Fibroblast of the aortic adventitia (primary cell): Measurements from ENCODE around the gene JARID2. TPM values are rescaled to one million over a fixed set of nuclear protein-coding genes. Genes with fewer than 3 reads are reported as not detected.

Source experiments
- DNase-seq: peaks from one replicate; pipeline ENCODE4 v3.0.0-alpha.2; 2010; ENCODE audit warnings: low read depth
- H3K4me3 ChIP-seq: 2 replicates; pipeline ENCODE4 v1.5.1; 2011; ENCODE audit warnings: low read depth, mild to moderate bottlenecking, control low read depth, low read length, moderate library complexity
- total RNA-seq: library from RNA; depleted of rRNA; stranded (reverse); fragments of >200 nt; gene quantifications from 2 replicates; pipeline ENCODE4 v1.2.3, GENCODE V29; 2012; ENCODE audit warnings: low replicate concordance
- TF ChIP-seq, protein P1 (sequence below): IDR thresholded peaks from 2 replicates; pipeline ENCODE4 v1.5.1; 2011; ENCODE audit warnings: mild to moderate bottlenecking, low read length, control low read depth, inconsistent platforms; ENCODE audit not compliant: insufficient read depth

Gene JARID2
- total RNA-seq, 1 donor = 8.3 TPM

DNA sequence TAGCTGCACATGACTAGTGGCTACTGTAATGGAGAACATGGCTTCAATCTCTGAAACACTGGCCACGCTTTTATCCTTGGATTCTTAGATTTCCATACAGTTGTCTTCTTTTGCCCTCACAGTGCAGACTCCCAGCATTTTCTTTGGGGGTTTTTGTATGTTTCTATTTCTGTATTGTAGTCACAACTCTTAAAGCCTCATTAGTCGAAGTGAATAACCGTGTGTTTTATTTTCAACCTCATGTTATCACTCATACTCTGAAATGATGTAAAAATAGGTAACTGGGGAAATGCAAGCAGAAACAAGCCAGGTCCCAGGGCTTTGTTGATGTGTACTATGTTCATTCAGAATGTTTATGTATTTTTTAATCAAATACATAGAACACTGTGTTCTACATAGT, 162.9 kb downstream of the JARID2 start:
- DNase-seq = no peak
- no peak overlapping the region for H3K4me3 ChIP-seq
- TF ChIP-seq, protein P1, sequence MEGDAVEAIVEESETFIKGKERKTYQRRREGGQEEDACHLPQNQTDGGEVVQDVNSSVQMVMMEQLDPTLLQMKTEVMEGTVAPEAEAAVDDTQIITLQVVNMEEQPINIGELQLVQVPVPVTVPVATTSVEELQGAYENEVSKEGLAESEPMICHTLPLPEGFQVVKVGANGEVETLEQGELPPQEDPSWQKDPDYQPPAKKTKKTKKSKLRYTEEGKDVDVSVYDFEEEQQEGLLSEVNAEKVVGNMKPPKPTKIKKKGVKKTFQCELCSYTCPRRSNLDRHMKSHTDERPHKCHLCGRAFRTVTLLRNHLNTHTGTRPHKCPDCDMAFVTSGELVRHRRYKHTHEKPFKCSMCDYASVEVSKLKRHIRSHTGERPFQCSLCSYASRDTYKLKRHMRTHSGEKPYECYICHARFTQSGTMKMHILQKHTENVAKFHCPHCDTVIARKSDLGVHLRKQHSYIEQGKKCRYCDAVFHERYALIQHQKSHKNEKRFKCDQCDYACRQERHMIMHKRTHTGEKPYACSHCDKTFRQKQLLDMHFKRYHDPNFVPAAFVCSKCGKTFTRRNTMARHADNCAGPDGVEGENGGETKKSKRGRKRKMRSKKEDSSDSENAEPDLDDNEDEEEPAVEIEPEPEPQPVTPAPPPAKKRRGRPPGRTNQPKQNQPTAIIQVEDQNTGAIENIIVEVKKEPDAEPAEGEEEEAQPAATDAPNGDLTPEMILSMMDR = no peak

DNA sequence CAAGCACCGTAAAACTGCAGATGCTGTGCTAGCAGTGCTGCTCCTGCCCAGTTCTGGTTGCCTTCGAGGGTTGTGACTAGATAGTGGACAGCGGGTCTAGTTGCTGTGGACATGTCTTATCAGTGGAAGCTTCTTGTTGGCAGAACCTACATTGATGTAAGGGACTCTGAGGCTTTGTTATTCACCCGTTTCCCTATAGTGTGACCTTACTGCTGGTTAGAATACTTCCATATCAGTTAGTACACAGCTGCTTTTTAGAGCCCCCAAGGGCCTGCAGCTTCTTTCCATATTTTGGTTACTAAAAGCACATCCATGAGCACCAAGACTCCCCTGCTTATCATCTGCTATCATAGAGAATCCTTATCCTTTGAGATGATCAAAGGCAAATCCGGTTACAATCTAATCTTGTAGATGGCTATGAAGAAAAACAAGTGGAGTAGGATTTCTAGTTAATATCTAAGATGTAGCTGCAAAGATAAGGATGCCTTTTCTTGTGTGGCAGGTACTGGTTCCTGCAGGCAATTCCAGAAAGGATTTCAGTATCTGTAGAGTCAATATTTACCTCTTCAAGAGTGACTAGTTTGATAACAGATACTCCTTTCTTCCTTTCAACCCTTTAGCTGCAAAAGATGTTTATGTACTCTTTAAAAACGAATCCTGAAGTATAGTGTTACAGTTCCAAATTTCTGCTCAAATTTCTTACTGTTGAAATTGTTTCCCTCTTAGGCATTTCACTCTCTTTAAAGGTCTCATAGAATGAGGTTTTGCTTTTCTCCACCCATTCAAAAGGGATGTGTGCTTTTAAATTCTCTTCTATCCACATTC, 163.6 kb downstream of the JARID2 start:
- H3K4me3 ChIP-seq = no peak overlapping the region
- no peak for DNase-seq
- TF ChIP-seq, protein P1 = no peak

DNA sequence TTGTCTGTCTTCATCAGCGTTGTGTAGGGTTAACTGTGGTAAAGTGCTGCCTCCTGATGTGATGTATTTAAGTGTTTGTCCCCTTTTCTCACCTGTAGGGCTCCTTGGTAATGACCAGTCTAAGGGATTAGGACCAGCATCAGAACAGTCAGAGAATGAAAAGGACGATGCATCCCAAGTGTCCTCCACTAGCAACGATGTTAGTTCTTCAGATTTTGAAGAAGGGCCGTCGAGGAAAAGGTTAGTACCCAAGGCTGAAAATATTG, 164.2 kb downstream of the JARID2 start:
- TF ChIP-seq, protein P1 = no peak
- DNase-seq = no peak
- no peak overlapping the region for H3K4me3 ChIP-seq

DNA sequence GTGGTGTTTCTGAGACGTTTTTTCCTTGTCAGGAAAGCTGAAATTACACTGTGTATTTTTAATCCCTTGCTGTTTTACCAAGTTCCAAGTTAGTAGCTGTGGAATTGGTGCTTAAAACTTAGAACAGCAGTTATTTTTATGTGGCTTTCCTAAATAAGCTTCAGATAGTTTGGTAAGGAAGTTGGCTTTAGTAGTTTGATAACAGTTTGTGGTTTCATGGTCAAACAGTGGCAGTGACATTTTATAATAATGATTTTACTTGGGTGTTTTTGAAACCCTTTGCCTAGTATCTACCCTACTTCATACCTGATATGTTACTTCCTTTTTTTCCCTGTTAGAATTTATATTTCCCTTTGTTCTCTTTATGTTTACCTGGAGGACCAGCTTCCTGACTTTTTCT, 164.9 kb downstream of the JARID2 start:
- TF ChIP-seq, protein P1 = no peak
- DNase-seq = no peak
- no peak overlapping the region for H3K4me3 ChIP-seq

DNA sequence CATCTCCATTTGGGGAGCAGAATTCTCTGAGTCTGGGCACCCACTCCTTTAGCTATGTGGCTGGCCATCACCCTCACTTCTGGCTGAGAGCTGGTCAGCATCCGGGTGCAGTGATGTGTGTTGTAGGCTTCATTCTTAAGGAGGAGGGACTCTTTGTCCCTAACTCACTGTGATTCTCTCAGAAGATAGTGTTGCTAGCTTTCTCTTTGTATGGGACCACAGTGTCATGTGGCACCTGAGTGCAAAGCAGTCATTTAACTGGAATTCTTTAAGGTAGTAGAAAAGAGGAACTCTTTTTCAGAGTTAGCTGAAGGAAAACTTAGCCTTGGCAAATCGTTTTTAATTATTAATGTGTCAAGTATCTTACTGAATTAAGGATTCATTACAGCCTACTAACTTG, 165.9 kb downstream of the JARID2 start:
- DNase-seq = no peak
- TF ChIP-seq, protein P1 = no peak
- H3K4me3 ChIP-seq = no peak overlapping the region

DNA sequence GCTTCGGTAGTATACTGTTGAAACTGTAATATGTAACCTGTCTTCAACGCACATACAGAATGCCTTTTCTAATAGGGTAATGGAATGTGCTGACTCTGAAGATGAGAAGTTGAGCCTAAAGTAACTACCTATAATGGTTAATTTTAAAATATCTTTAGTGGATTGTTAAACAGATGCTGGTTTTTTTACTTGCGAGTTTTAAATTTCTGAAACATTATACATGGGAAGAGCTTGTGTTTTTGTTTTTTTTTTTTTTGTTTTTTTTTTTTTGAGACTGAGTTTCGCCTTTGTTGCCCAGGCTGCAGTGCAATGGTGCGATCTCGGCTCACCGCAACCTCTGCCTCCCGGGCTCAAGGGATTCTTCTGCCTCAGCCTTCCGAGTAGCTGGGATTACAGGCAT, 166.9 kb downstream of the JARID2 start:
- TF ChIP-seq, protein P1 = no peak
- no peak for DNase-seq
- H3K4me3 ChIP-seq = no peak overlapping the region
